ENCODE measurements around the gene NLRP6. TPM values are rescaled to one million over a fixed set of nuclear protein-coding genes. Genes with fewer than 3 reads are reported as not detected.
"Not testable (repeated sequence)": the region's sequence is repeated elsewhere in the genome, so short reads cannot be mapped to it uniquely, and the experiment has no call there.

The NLRP6 gene
- total RNA-seq: not detected in 2 replicates

DNA sequence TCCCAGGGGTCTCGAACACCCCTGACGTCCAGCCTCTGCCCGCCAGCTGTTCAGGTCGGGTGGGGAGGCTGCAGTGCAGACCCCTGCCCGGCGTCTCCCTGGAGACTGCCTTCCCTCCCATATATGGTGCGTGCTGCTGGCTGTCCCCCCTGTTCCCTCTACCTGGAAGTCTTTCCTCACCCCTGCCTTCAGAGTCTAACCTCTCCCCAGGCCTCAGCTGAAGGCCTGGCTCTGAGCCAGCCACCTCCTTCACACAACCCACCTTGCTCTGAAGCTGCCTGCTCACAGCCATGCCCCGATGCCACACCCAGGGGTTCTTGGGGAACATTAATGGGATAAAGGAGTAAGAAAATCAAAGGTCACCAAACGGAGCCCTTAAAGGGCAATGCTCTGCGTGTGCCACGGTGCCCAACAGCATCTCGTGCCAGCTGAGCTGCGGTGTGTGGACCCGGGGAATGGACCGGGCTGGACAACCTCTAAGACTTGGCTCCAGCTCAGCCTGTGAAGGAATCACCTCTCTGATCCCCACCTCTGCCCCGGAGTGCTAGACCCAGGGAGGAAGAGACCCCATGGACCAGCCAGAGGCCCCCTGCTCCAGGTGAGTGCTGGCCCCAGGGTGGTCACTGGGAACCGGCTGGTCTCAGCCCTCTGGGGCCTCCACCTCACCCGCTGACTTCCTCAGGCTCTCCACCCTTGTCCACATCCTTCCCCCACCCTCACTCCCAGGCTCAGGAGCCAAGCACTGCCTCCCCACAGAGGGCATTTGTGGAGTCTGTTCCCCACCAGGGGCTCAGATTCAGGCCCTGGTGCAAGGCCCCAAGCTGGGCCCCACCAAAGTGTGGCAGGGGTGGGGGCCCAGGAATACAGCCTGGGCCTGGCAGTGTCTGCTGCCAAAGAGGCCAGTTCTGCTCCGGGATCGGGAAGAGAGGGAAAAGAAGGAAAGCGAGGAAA is at the start of gene NLRP6:
Gene NLRP6 (plus strand): TSS at position 407 of the 951 bp plus-strand sequence. CDS start 163 bp downstream, at position 570.
- no peak for DNase-seq (ENCODE audit: low read depth in 2 of 2)

GRCh38 chr11:230431-230830 is 47.8 kb upstream of the NLRP6 start:
- DNase-seq (ENCODE audit: low read depth in 2 of 2): no peak

- DNase-seq (ENCODE audit: low read depth in 2 of 2): no peak
Measured at GRCh38 chr11:232783-233565, 45.2 kb upstream of the NLRP6 start.

GRCh38 chr11:235180-235579 is 43.0 kb upstream of the NLRP6 start:
- no peak for DNase-seq (ENCODE audit: low read depth in 2 of 2)

GRCh38 chr11:235609-235996 is 42.6 kb upstream of the NLRP6 start:
- DNase-seq (ENCODE audit: low read depth in 2 of 2): peak; percentile 34

GRCh38 chr11:235997-236773 is 42.0 kb upstream of the NLRP6 start, which contains the start of gene SIRT3:
SIRT3 (minus strand) TSS chr11:236342; CDS start chr11:236328, 14 bp downstream.
- peak; percentile 68 to 75 for DNase-seq (ENCODE audit: low read depth in 2 of 2)

DNA sequence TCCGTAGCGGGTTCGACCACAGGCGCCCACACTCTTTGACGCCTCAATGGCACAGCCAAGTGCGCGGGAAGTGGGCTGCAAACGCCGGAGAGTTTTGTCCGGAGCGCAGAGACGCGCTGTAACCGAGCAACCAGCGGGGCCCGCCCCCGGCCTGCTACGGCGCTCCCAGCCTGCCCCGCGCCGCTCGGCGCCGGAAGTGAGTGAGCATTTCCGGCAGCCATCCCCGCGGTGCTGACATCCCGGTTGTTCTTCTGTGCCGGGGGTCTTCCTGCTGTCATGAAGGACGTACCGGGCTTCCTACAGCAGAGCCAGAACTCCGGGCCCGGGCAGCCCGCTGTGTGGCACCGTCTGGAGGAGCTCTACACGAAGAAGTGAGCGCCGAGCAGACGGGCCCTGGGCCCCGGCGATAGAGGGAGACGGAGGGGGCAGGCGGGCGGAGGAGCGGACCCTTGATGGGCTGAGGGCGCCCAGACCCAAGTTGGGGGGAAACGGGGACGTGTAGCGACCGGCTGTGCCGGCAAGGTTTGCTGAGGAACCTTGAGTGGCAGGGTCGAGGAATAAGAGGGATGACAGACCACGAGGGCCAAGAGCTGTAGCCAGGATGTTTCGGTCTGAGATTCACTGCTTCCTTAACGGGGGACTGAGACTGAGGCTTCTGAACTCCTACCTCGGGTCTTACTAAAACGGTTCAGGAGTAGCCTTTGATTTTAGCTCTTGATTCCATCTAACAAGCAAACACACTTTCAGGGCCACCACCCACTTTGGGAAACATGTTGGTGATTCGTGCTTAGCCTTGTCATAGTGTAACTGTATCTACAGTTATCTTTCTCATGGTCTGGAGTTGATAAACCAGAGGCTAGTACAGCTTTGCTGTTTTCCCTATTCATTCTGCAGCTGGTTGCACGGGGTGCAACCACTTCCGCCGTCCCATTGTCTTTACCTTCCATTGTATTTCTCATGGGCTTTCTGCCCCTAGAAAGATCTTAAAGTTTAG is 41.1 kb upstream of the NLRP6 start, which contains the start of gene PSMD13:
Gene PSMD13 (plus strand): TSS at position 203 of the 994 bp plus-strand sequence. CDS start 74 bp downstream, at position 277.
- peak; percentile 91 to 93 for DNase-seq (ENCODE audit: low read depth in 2 of 2)

DNA sequence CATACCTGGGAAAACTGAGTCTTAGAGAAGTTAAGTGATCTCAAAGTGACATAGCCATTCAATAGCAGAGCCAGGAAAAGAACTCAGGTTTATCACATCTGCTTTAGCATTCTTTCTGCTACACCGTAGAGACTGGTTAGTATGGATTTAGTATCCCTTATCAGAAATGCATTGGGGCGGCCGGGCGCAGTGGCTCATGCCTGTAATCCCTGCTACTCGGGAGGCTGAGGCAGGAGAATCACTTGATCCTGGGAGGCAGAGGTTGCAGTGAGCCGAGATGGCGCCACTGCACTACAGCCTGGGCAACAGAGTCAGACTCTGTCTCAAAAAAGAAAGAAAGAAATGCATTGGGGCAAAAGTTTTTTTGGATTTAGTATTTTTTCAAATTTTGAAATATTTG is 39.9 kb upstream of the NLRP6 start:
- DNase-seq (ENCODE audit: low read depth in 2 of 2): not testable (repeated sequence)

DNA sequence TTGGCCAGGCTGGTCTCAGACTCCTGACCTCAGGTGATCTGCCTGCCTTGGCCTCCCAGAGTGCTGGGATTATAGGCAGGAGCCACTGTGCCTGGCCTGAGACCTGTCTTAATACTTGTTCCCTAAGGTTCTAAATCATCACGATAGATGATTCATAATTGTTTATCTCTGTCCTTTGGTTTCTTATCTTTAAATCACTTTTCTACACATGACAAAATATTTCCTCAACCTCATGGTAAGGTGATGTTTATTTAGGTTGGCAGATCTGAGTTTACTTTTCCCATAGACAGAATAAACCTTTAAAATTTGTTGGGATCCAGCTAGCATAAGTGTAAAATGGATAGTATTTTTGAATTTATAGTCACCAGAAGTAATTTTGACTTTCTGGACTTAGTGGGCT is 37.9 kb upstream of the NLRP6 start:
- peak in 1 of 2 donors; percentile 11 for DNase-seq (ENCODE audit: low read depth in 2 of 2)

- no peak for DNase-seq (ENCODE audit: low read depth in 2 of 2)
Measured at GRCh38 chr11:241634-242033, 36.6 kb upstream of the NLRP6 start.

DNA sequence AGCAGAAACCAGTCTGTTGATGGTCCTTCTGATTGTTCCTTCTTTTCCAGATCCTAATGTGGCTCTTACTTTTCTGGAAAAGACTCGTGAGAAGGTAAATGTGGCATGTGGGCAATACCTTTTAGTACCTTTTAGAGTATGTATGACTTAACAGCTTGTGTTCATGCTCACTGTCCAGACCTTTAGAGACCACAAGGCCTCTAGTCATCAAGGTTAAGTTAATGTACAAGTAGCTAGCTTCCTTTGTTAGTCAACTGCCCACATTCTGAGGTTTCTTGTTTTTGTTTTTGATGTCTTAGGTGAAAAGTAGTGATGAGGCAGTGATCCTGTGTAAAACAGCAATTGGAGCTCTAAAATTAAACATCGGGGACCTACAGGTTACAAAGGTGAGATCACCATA is 33.8 kb upstream of the NLRP6 start:
- DNase-seq (ENCODE audit: low read depth in 2 of 2): no peak

DNA sequence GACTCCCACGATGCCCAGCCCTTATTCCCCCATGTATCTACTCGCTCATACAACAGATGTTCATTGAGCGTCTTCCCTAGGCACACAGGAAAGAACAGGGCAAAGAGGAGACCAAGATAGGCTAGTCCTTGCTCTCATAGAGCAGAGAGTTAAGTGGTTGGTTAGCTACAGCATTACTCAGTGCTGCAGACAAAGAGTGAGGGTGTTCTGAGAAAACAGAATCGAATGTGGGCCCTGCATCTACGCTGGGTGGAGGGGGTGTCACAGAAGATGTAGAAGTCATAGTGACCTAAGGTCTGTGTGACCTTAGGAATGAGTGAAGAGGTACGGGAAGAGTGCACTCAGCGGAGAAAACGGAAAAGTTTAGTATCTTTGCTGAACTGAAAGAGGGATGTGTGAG is 29.1 kb upstream of the NLRP6 start:
- no peak for DNase-seq (ENCODE audit: low read depth in 2 of 2)

- DNase-seq (ENCODE audit: low read depth in 2 of 2): no peak
Measured at GRCh38 chr11:250274-250673, 27.9 kb upstream of the NLRP6 start.

DNA sequence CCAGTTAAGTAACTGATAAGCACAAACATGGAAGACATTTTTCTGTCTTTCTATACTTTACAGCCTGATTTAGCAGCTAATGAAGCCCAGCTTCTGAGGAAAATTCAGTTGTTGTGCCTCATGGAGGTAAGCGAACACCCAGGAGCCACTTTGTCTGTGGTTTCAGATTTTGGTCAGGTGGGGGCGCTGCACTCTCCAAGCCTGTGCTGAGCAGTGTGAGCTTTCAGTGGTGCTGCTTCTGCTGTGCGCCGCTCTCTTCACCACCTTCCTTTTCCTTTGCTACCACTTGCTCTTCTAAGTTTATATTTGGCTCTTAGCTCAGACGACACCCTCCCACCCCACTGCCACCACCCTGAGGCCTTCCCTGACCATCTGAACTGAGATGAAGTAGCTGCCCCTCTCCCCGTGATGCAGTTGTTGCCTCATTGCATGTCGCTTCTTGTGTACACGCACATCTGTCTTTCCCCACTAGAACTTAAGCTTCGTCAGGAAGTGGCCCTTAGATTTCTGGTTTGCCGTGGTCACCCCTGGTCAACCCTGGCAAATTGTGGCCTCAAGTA is 27.4 kb upstream of the NLRP6 start:
- peak; percentile 68 to 76 for DNase-seq (ENCODE audit: low read depth in 2 of 2)

DNA sequence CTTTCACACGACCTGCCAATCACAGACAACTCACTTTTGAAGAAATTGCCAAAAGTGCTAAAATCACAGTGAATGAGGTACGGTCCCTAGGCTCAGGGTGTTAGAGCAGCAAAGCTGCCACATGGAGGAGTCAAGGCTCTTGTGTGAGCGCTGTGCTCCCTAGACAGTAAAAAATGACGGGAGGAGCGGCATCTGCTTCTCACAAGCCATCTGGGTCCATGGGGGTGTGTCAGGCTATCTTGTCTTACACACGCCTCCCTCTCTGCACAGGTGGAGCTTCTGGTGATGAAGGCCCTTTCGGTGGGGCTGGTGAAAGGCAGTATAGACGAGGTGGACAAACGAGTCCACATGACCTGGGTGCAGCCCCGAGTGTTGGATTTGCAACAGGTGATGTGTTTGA is 26.7 kb upstream of the NLRP6 start:
- DNase-seq (ENCODE audit: low read depth in 2 of 2): no peak

GRCh38 chr11:252666-253065 is 25.5 kb upstream of the NLRP6 start:
- DNase-seq (ENCODE audit: low read depth in 2 of 2): no peak

DNA sequence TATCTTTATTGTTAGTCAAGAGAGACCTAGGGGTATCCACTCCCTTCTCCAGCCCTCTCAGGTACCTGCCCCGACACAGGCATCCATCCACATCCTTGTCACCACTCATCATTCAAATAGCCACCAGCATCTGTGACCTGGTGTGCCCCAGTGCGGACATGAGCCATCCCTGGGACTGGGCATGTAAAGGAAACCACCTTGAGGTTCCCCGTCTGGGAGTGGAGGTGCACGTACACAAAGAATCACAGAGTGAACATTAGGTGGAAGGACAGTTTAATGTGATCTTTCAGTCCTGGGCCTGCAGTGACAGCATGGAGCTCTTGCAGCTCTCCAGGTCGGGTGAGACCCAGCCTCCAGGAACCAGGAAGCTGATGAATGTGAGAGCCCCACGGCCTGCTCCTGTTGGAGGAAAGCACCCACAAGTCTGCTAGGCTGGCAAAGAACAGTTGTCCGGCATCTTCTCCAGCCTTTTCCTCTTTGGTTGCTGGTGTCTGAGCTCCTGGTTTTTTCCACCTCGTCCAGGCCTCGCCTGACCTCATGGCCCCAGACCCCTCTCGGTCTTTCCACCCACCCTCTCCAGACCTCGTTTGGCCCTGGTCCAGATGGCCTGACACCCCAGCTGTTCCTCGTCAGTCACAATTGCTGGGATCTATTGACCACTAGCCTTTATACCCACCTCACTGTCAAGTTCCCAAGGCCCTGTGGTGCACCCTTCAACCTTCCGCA is 24.9 kb upstream of the NLRP6 start:
- DNase-seq (ENCODE audit: low read depth in 2 of 2): no peak

DNA sequence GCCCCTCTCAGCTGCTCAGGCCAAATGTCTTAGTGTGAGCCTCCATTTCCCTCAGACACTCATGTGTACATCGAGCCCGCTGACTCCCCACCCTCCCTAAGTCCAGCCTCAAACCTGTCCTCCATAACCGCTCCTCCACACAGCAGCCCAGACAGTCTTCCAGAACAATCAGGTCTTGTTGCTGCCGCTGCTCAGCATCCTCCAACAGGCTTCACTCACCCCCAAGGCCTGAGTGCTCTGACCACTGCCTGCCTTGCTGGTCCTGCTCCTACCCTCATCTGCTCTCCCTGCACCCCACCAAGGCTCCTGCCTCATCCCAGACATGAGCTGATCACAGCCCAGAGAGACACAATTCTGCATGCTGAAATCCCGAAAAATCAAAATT is 24.3 kb upstream of the NLRP6 start:
- DNase-seq (ENCODE audit: low read depth in 2 of 2): no peak

- DNase-seq (ENCODE audit: low read depth in 2 of 2): no peak
Measured at GRCh38 chr11:255176-255575, 23.0 kb upstream of the NLRP6 start.

Measured in lung microvascular endothelial cell (primary cell).